ENCODE results near the gene USPL1.
"Not testable (repeated sequence)": the region's sequence is repeated elsewhere in the genome, so short reads cannot be mapped to it uniquely, and the experiment has no call there.

USPL1 gene

GRCh38 chr13:30617315-30618185, at the start of gene USPL1:
TSS of gene USPL1 (plus strand) at chr13:30617920. CDS start at chr13:30621141, 3,221 bp downstream.
- peak; percentile 100 for DNase-seq (ENCODE audit: low read depth)

DNA sequence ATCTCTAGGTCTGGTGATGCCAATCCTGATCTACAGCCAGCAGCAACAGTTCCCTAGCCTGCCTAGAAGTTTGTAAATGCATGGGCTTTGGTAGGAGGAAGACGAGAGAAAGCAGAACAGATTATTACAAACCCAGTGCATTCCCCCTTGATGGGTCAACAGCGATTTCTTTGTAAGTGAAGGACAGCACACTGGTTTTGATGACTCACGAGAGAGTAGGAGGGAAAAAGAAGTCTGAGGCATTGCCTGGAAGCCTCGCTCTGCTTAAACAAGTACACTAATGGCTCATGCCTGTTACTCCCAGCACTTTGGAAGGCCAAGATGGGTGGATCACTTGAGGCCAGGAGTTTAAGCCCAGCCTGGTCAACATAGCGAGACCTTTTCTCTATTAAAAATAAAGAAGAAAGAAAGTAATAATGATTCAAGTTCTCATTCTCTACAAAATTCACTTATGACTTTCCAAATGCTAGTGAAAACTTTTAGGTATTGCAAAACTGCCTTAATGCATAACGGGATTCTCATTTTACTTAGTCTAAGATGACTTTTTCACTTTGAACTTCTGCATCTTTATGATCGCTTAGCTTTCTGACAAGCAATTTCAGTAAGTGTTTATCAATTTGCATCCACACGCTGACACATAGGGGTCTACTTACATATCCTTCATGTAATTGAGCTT, 47.7 kb upstream of the USPL1 start:
- peak; percentile 83 for DNase-seq (ENCODE audit: low read depth)

- DNase-seq (ENCODE audit: low read depth): no peak
These were observed 47.0 kb upstream of the USPL1 start for GRCh38 chr13:30570691-30571090.

DNA sequence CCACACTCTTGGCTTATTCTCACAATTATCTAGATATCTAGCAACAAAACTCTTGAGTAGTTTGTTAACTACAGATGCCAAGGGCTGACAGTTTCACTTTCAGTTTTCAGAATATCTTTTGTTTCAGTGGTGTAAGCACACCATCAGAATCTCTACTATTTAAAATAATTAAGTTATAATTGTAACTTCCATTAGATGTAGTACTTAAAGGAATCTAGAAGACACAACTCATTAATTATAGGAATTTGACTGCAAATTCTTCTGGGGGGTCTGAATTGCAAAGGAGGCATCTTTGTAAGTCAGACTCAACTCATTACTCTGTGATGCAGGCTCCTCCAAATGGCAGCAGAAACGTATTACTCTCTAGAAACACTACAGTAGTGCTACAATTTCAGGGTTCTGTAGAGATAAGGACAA, 44.9 kb upstream of the USPL1 start:
- peak; percentile 47 for DNase-seq (ENCODE audit: low read depth)

DNA sequence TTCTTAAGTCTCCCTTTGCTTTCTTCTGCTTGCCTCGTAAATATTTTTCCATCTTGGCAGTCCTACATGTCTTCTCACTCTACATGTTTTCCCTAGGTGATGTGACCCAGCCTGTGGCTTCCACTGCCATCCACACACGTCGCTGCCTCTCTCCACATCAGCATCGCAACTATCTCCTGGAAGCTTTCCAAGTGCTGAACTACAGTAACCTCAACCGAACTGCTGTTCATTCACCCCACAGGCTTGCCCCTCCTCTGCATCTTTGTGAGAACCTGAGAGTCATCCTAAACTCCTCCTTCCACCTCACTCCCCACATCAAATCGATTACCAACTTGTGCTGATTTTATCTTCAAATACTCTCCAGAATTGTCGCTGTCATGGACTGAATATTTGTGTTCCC, 41.2 kb upstream of the USPL1 start:
- no peak for DNase-seq (ENCODE audit: low read depth)

DNA sequence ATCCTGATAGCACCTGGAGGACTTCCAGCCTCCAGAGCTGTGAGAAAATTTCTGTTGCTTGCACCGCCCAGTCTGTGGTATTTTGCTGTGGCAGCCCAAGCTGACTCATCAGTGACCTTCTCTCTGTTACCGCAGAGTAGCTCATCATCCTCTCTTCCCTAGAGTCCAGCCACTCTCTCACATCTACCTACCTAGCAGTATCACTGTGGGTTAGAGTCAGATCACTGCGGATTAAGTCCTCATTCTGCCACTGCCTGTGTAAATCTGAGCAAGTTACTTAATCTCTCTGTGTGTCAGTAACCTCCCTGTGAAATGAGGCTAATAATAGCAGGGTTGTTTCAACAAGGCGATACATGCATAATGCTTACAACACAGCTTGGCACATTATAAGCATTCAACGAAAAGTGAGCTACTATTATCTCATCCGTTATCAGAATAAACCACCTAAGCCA, 40.3 kb upstream of the USPL1 start:
- peak; percentile 60 for DNase-seq (ENCODE audit: low read depth)

- DNase-seq (ENCODE audit: low read depth): no peak
These were observed 36.7 kb upstream of the USPL1 start for GRCh38 chr13:30580852-30581502.

- DNase-seq (ENCODE audit: low read depth): no peak
These were observed 36.1 kb upstream of the USPL1 start for GRCh38 chr13:30581582-30581981.

- DNase-seq (ENCODE audit: low read depth): no peak
These were observed 33.5 kb upstream of the USPL1 start for GRCh38 chr13:30584051-30584731.

- no peak for DNase-seq (ENCODE audit: low read depth)
These were observed 31.9 kb upstream of the USPL1 start for GRCh38 chr13:30585748-30586262.

GRCh38 chr13:30587231-30587630, 30.5 kb upstream of the USPL1 start:
- no peak for DNase-seq (ENCODE audit: low read depth)

DNA sequence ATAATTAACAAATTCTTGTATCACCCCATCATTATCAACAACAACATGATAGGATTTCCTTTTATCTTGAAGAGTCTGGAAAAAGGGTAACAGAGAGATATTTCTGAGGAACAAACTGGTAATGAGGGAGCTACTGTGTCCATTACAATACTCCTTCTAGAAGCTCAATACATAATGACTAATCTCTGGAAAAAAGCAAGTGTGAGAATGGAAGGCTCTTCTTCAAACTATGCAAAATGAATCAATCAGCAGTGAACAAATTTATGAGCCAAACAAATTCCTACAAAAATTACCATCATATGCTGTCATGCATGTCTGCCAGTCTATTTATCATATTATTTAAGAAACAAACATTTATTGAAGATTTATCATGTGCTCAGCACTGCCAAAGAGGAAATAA, 30.0 kb upstream of the USPL1 start:
- DNase-seq (ENCODE audit: low read depth): no peak

- DNase-seq (ENCODE audit: low read depth): no peak
These were observed 24.7 kb upstream of the USPL1 start for GRCh38 chr13:30593001-30593400.

DNA sequence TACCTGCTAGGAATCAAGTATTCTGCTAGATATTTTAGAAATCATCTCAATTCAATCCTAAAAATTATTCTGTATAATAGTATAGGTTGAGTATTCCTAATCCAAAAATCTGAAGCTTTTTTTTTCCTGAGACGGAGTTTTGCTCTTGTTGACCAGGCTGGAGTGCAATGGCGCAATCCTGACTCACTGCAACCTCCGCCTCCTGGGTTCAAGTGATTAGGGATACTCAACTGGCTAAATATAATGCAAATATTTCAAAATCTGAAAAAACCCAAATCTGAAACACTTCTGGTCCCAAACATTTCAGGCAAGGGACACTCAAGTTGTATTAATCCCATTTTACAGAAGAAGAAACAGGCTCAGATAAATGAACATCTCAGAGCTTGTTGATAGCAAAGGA, 17.2 kb upstream of the USPL1 start:
- no peak for DNase-seq (ENCODE audit: low read depth)

GRCh38 chr13:30601836-30602235, 15.9 kb upstream of the USPL1 start:
- DNase-seq (ENCODE audit: low read depth): no peak

DNA sequence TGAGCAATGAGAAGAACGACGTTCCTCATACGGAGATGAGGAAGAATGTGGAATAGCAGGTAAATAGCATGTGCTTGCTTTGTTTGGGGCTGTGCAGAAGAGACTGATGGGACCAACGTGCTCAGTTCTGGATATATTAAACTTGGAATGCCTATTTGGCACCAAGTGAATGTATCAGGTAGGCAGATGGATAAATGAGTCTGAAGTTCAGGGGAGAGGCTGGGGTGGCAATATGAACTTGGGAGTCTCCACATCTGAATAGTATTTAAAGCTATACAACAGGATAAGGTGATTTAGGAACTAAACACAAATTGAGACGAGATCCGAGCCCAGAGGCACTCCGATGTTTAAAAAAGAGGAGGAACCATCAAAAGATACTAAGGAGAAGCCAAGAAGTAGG, 12.7 kb upstream of the USPL1 start:
- no peak for DNase-seq (ENCODE audit: low read depth)

GRCh38 chr13:30607186-30607585, 10.5 kb upstream of the USPL1 start:
- not testable (repeated sequence) for DNase-seq (ENCODE audit: low read depth)

DNA sequence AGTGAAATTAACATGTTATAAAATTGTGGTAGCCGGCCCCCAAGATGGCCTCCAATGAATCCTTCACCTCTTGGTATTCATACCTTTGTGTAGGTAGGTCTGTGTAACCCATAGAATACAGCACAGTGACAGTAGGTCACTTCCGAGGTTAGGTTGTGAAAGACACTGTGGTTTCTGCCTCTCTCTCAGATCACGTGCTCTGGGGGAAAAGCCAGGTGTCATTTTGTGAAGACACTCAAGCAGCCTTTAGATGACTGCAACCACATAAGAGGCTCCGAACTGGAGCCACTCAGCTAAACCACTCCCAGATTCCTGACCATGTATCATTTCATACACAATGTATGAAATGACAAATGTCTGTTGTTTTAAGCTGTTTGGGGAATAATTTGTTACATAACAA, 9.8 kb upstream of the USPL1 start:
- no peak for DNase-seq (ENCODE audit: low read depth)

GRCh38 chr13:30608364-30608763, 9.4 kb upstream of the USPL1 start:
- no peak for DNase-seq (ENCODE audit: low read depth)

DNA sequence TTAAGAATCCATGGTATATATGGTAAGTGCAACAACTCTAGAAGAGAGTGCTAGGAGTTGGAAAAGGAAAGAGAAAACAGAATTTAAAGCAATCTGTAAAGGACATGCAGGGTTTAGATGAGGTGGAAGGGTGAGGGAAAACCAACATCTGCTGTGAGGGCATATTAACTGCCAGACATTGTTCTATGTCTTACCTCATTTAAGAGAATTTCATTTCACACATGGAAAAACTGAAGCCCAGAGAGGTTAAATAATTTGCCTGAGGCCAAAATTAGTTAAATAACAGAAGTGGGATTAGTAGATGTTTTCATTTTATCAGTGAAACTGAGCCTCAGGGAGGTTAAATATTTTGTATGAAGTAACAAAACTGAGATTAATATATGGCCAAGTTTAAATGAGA, 7.4 kb upstream of the USPL1 start:
- DNase-seq (ENCODE audit: low read depth): no peak

DNA sequence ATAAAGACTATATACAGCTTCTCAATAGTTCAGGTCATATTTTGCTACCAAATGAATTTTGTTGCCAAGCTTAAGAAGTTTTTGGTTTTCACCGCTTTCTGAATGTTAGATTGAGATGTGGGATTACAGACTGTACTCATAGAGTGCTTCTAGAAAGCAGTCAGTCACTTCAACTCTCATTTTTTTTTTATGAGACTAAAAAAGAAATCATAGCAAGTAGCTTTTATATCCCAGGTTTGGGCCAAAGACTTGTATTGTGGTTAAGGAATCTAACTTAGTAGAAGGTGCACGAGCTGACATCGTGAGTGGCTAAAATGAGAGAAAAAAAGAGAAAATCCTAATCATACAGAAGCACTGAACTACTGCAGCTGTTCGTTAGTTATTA, 2.2 kb upstream of the USPL1 start:
- DNase-seq (ENCODE audit: low read depth): no peak

Measured in fibroblast of gingiva (primary cell).